Adipocyte (in vitro differentiated cells): ENCODE measurements around the gene IFT88.

Experiments used
- DNase-seq: peaks from one replicate; pipeline ENCODE4 v3.0.0-alpha.2; 2015; ENCODE audit warnings: low read depth
- H3K27me3 ChIP-seq: replicated peaks from 2 replicates; pipeline ENCODE4 v1.7.0; 2013; ENCODE audit warnings: mild to moderate bottlenecking, low read length, moderate library complexity; ENCODE audit not compliant: control insufficient read depth, insufficient read depth
- H3K36me3 ChIP-seq: 2 replicates; pipeline ENCODE4 v1.7.0; 2013; ENCODE audit warnings: low read length, mild to moderate bottlenecking, moderate library complexity; ENCODE audit not compliant: control insufficient read depth, insufficient read depth, severe bottlenecking
- H3K4me1 ChIP-seq: 2 replicates; pipeline ENCODE4 v1.7.0; 2013; ENCODE audit warnings: mild to moderate bottlenecking, low read length, moderate library complexity; ENCODE audit not compliant: control insufficient read depth, insufficient read depth
- H3K4me3 ChIP-seq: 2 replicates; pipeline ENCODE4 v1.7.0; 2013; ENCODE audit warnings: mild to moderate bottlenecking, low read length, moderate library complexity
- H3K9ac ChIP-seq: 2 replicates; pipeline ENCODE4 v1.7.0; 2013; ENCODE audit warnings: mild to moderate bottlenecking, low read length, moderate library complexity
- H3K9me3 ChIP-seq: 2 replicates; pipeline ENCODE4 v1.7.0; 2013; ENCODE audit warnings: mild to moderate bottlenecking, low read length, moderate library complexity; ENCODE audit not compliant: control insufficient read depth

Gene IFT88

DNA sequence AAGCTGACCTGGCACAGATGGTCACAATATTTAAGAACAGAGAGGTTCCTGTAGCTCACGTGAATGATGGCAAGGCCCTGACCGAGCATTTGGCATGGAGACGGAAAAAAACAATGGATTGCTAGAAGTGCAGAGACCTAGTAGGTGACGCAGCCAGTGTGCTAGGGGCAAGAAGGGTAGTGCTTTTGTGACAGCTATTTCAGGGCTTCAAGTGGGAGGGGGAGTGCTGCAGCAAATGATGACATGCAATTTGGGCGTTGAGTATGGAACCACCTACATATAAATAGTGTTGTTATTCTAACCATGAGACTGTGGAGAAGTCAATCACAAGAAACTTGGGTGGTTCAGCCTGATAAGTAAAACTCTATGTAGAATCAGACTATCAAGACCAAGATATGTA lies 70.9 kb downstream of the IFT88 start:
- Histone ChIP-seq H3K27me3 (no peaks in the 10 kb centered on the region), H3K9ac (no peak overlapping the region), H3K36me3 (no peaks in the 10 kb centered on the region), H3K4me3 (no peak overlapping the region), H3K9me3 (no peaks in the 10 kb centered on the region), H3K4me1 (no peaks in the 10 kb centered on the region)
- no peak for DNase-seq

DNA sequence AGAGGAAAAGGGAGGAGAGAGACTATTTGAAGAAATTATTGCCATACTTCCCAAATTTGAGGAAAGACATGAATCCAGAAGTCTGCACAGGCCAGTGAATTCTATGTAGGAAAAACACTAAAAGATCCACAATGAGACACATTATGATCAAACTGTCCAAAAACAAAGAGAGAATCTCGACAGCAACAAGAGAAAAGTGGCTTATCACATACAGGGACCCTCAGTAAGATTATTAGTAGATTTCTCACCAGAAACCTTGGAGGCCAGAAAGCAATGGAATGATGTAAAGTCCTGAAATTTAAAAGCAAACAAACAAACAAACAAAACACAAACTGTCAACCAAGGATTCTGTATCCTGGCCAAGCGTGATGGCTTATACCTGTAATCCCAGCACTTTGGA lies 80.8 kb downstream of the IFT88 start:
- Histone ChIP-seq H3K4me1 (no peaks in the 10 kb centered on the region), H3K36me3 (no peaks in the 10 kb centered on the region), H3K9ac (no peak overlapping the region), H3K4me3 (no peak overlapping the region), H3K9me3 (no peaks in the 10 kb centered on the region), H3K27me3 (no peaks in the 10 kb centered on the region)
- no peak for DNase-seq

DNA sequence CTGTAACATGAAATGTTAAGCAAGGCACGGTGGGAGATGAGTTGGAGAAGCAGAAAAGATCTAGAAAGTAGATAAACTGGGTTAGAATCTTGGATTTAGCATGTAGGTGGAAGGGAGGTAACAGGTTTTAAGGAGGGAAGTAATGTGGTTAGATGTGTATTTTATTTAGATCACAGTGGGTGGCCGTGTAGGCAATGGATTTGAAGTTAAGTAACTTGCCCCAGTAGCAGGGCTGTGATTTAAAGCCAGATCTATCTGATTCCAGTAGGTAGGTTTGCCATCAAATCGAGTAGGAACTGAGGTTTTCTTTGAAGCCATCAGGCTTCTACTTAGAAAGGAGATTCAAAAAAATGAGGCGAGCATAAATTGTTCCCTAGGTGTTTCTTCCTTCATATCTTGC lies 86.0 kb downstream of the IFT88 start:
- Histone ChIP-seq H3K4me3 (no peak overlapping the region), H3K9ac (no peak overlapping the region), H3K36me3 (no peaks in the 10 kb centered on the region), H3K4me1 (no peaks in the 10 kb centered on the region), H3K9me3 (no peaks in the 10 kb centered on the region), H3K27me3 (no peaks in the 10 kb centered on the region)
- no peak for DNase-seq

DNA sequence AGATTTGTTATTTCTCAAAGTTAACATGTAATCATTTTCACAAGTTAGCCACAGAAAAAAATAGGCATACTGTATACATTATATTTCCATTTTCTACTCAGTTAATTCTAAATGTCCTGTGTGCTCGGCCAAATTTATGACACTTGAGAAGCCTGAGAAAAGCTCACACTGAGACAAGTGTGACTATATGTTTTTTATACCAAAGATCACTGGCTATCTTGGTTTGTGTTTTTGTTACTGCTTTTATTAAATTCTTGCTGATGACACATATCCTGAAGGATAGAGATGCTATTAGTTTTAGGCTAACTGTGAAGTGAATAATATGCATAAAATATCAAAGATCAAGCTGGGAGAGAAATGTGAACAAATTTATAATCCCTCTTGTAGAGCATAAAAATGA lies 87.2 kb downstream of the IFT88 start:
- H3K9me3 ChIP-seq, result no peaks in the 10 kb centered on the region
- no peaks in the 10 kb centered on the region for H3K36me3 ChIP-seq
- H3K4me1 ChIP-seq, result no peaks in the 10 kb centered on the region
- H3K9ac ChIP-seq, result no peak overlapping the region
- no peak overlapping the region for H3K4me3 ChIP-seq
- DNase-seq, result peak; percentile 1
- H3K27me3 ChIP-seq, result no peaks in the 10 kb centered on the region

DNA sequence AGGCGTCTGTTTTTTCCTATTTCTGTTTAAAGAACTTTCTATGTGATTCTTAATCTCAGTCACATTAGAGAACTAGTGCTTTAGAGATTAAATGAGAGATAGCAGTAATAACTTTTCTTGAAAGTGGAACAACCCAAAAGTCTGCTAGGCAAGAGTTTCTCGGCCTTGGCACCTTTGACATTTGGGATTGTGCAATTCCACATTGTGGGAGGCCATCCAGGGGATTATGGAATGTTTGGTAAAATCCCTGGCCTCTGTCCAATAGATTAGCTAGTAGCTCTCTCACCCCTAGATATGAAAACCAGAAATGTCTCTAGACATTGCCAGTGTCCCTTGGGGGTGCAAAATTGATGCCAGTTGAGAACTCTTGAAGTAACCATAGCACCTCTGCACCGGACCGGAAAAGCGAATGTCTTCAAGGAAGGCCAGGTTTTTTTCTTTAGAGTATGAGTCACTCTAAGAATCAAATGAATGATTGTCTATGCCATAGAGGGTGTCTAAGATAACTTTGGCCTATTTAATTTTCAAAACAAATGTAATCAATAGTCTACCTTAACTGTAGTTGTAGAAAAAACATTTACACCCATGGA lies 91.6 kb downstream of the IFT88 start:
- H3K4me3 ChIP-seq, result no peak overlapping the region
- H3K4me1 ChIP-seq, result no peaks in the 10 kb centered on the region
- DNase-seq, result no peak
- no peak overlapping the region for H3K9ac ChIP-seq
- no peaks in the 10 kb centered on the region for H3K9me3 ChIP-seq
- H3K36me3 ChIP-seq, result no peaks in the 10 kb centered on the region
- H3K27me3 ChIP-seq, result no peaks in the 10 kb centered on the region

DNA sequence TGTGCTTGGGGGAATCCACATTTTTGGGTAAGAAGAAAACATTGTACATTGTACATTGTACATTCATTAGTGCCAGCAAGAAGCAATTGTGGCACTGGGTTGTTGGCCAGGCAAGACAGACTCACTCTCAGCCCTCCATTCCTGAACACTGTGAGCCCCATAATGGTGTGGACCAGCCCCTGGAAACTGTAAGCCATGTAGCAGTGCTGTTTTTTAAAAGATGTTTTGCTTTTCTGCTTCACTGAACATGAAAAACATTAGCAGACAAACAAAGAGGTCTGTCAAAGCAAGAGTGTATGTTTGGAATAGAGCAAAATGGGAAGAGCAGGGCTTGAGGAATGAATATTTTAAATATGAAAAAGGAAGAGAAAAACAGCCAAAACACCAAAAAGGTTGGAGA lies 97.4 kb downstream of the IFT88 start:
- DNase-seq, result no peak
- Histone ChIP-seq H3K4me1 (no peaks in the 10 kb centered on the region), H3K9me3 (no peaks in the 10 kb centered on the region), H3K9ac (no peak overlapping the region), H3K4me3 (no peak overlapping the region), H3K27me3 (no peaks in the 10 kb centered on the region), H3K36me3 (no peaks in the 10 kb centered on the region)

DNA sequence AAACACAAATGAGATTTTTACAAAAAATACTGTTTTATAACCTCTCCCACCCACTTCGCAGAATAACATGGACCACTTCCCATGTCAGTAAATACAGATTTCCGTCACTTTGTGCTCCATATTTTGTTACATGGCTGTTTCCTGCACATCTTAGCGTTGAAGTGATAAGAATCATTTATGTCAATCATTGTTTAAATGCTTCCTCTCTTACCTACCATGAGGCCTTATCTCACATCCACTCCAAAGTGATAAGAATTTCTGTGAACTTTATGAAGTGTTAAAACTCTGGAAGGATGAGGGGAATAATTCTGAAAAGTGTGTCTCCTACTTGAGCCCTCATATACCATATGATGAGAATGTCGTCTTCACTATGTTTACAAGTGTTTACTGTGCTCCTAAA lies 100.0 kb downstream of the IFT88 start:
- H3K9ac ChIP-seq, result no peak overlapping the region
- DNase-seq, result no peak
- no peaks in the 10 kb centered on the region for H3K27me3 ChIP-seq
- no peaks in the 10 kb centered on the region for H3K4me1 ChIP-seq
- H3K4me3 ChIP-seq, result no peak overlapping the region
- no peaks in the 10 kb centered on the region for H3K36me3 ChIP-seq
- no peaks in the 10 kb centered on the region for H3K9me3 ChIP-seq

DNA sequence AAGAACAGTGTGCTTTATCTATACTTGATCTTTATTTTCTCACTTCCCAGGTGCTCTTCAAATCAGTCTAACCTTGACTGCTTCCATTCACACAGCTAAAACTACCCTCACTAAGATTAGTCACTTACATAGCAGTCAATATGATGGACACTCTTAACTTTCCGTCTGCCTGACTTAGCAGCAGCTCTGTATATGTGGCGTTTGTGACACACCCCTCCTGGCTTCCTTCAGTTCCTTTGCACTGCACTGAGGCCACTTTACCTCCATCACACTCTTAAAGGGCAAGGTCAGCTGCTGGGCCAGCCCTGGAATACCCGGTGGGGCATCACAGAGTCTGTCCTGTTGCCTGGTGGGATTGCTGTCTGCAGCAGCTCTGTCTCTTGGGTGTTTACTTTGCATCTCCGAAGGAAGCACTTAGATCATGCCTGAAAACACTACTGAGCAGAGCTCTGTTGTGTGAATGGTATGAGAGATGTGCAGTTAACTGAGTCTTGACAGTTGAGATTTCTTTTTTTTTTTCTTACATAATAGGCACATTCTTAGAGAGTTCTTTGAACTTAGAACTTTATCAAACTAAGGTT lies 101.0 kb downstream of the IFT88 start:
- Histone ChIP-seq H3K27me3 (no peaks in the 10 kb centered on the region), H3K9me3 (no peaks in the 10 kb centered on the region), H3K36me3 (no peaks in the 10 kb centered on the region), H3K9ac (no peak overlapping the region), H3K4me1 (peaks cover 7% of the 10 kb centered on the region), H3K4me3 (no peak overlapping the region)
- no peak for DNase-seq

DNA sequence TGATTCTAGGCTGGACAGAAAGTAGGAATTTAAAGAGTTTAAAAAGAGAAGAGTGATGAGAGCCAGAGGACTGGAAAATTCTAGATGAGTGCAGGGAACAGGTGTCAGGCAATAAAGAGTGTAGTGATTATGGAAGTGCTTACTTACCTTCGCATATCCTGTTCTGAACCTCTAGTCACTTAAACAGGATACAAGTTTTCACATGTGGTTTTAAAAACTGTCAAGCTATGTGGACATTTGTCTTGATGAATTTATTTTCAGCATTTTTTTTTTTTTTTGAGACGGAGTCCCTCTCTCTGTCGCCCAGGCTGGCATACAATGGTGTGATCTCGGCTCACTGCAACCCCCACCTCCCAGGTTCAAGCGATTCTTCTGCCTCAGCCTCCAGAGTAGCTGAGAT lies 102.2 kb downstream of the IFT88 start:
- Histone ChIP-seq H3K4me1 (peaks cover 18% of the 10 kb centered on the region), H3K36me3 (no peaks in the 10 kb centered on the region), H3K27me3 (no peaks in the 10 kb centered on the region), H3K9ac (no peak overlapping the region), H3K4me3 (no peak overlapping the region), H3K9me3 (no peaks in the 10 kb centered on the region)
- no peak for DNase-seq

DNA sequence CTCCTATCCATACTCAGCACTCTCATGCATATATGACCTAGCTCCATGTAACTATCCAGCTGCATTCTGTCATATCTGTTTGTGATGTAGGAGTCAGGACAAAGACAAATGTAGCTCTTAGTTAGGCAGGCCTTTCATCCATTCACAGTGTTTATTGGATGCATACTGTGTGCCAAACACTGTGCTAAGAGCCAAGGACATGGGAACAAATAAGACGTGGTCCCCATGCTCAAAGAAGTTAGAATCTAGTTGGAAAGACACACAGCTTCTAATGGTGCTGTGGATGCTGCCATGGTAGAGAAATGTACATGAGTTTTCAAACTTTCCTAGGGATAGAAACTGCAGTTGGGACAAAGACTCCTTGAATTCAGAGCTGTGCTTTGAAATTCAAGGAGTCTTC lies 104.8 kb downstream of the IFT88 start:
- Histone ChIP-seq H3K4me3 (no peak overlapping the region), H3K4me1 (peaks cover 18% of the 10 kb centered on the region), H3K9ac (no peak overlapping the region), H3K9me3 (no peaks in the 10 kb centered on the region), H3K36me3 (no peaks in the 10 kb centered on the region), H3K27me3 (peaks cover 5% of the 10 kb centered on the region)
- DNase-seq, result no peak

DNA sequence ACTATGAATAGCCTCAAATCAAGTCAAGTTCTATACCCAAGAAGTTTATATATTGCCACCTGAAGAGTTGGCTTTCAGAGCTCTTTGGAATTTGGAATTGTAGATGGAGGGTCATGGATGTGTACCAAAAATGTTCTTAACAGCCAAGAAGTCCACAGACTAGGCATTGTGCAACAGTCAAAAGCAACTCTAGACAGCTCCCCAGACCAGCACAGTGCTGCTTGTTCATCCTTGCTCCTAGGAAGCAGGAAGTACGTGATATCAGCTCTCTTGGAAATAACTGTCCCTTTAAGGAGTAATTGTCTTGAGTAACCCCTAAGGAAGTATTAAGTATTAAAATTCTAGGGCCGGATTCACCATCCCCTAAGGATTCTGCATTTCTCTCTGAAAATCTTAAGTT lies 105.8 kb downstream of the IFT88 start:
- no peak overlapping the region for H3K9ac ChIP-seq
- DNase-seq, result peak; percentile 54
- H3K27me3 ChIP-seq, result peaks cover 5% of the 10 kb centered on the region
- no peaks in the 10 kb centered on the region for H3K9me3 ChIP-seq
- H3K4me3 ChIP-seq, result no peak overlapping the region
- H3K4me1 ChIP-seq, result peaks cover 18% of the 10 kb centered on the region
- H3K36me3 ChIP-seq, result no peaks in the 10 kb centered on the region

DNA sequence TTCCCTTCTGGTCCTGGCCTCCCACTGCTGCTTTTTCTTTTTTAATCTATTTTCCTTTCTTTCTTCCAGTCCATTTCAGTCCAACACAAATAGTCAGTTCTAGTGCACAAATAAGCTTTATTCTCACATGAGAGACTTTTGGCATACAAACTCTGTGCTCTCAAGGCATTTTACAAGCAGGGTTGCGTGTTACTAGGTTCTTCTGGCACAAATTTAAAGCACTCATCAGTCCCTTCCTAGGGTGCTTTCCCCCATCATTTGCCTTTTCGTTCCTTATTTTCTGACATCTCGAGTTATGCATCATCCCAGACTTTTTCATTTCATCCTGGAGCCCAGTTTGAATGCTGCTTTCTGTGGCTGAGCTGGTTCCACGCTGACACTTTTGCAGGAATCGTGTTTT lies 106.8 kb downstream of the IFT88 start:
- DNase-seq, result no peak
- Histone ChIP-seq H3K27me3 (peaks cover 5% of the 10 kb centered on the region), H3K9ac (no peak overlapping the region), H3K9me3 (no peaks in the 10 kb centered on the region), H3K4me1 (peaks cover 18% of the 10 kb centered on the region), H3K36me3 (no peaks in the 10 kb centered on the region), H3K4me3 (no peak overlapping the region)
